Tibial nerve (tissue), 4 donors: ENCODE results near the gene TMEM167A. TPM values are rescaled to one million over a fixed set of nuclear protein-coding genes. Genes with fewer than 3 reads are reported as not detected.

Experiments used
- DNase-seq, 2 donors: peaks; one replicate each; pipeline ENCODE4 v3.0.0-alpha.2; 2019; ENCODE audit warnings: low spot score in 2 of 2
- H3K27ac ChIP-seq, 4 donors: fragments of 200-600 bp; sonication (generic) in 3 of 4; one replicate each; pipeline ENCODE4 v1.5.1; 2017 to 2019; ENCODE audit warnings: mild to moderate bottlenecking in 1 of 4
- H3K27me3 ChIP-seq, 2 donors: fragments of 200-600 bp; sonication (generic) in 1 of 2; one replicate each; pipeline versions ENCODE4 v1.5.1 to v1.6.0; 2017 to 2019
- H3K36me3 ChIP-seq, 3 donors: fragments of 200-600 bp; sonication (generic); one replicate each; pipeline ENCODE4 v1.5.1; 2018 to 2019
- H3K4me1 ChIP-seq, 4 donors: fragments of 200-600 bp; sonication (generic) in 3 of 4; one replicate each; pipeline ENCODE4 v1.5.1; 2017 to 2019
- H3K4me3 ChIP-seq, 4 donors: fragments of 200-600 bp; sonication (generic) in 3 of 4; one replicate each; pipeline ENCODE4 v1.5.1; 2017 to 2019; ENCODE audit warnings: mild to moderate bottlenecking in 1 of 4, moderate library complexity in 1 of 4
- H3K9me3 ChIP-seq, 4 donors: fragments of 200-600 bp; sonication (generic) in 3 of 4; one replicate each; pipeline ENCODE4 v1.5.1; 2017 to 2019
- EP300 ChIP-seq, 2 donors: sonication (generic); formaldehyde crosslinking; IDR thresholded peaks; one replicate each; pipeline ENCODE4 v1.6.1; 2017; ENCODE audit warnings: antibody characterized with exemption in 2 of 2, mild to moderate bottlenecking in 1 of 2
- POLR2A ChIP-seq, 2 donors: fragments of 450-650 bp; IDR thresholded peaks; one replicate each; pipeline ENCODE4 v1.6.1; 2017; ENCODE audit warnings: antibody characterized with exemption in 2 of 2, mild to moderate bottlenecking in 2 of 2, moderate library complexity in 2 of 2
- WGBS, 2 donors: methylation state at CpG; one replicate each; pipeline ENCODE4 v1.1.5; 2018; 5-methylcytosine and 5-hydroxymethylcytosine counted together
- total RNA-seq, 4 donors: library from RNA; depleted of rRNA; stranded (reverse); fragments of >200 nt; gene quantifications; one replicate each; pipeline ENCODE4 v1.1.0, GENCODE V29; 2016
- TF ChIP-seq, protein P1 (sequence below), 5 experiments: fragments of 200-600 bp in 3 of 5; fragments of 450-650 bp in 2 of 5; sonication (generic) in 3 of 5; IDR thresholded peaks; one replicate each; pipeline ENCODE4 v1.5.1; 2016 to 2019; ENCODE audit warnings: antibody characterized with exemption in 5 of 5, mild to moderate bottlenecking in 3 of 5, moderate library complexity in 2 of 5

TMEM167A gene
- total RNA-seq, 4 donors from 2014 or later: 27.8 to 44.6 (median 35.4) TPM

DNA sequence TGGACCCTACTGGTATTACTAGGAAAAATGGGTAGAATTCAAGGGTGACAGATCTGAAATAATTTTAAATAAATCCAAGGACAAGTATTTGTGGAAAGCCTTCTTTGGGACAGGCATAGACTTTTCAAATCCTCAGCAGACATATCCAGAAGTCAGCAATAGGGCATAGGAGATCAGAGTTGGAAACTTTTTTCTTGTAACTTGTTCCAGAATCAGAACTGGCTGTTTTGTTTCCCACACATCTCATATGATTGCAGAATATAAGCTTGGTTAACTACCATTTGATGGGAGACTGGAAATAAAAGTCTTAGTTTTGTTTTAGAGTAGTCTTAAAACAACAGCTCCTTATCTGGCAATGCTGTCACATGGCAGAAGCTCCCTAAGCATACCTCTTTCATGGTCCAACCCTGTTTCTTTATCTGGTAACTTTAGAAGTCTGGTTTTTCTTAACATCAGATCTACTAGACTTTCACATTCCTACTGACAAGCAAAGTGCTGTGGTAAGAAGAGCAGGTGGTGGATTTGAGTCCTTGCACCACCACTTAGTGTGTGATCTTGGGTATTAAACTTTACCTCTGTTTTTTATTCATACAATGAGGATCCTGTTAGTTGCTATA, 25.3 kb upstream of the TMEM167A start:
- H3K27ac ChIP-seq: no peak overlapping the region
- no peak for TF ChIP-seq POLR2A (IDR thresholded peaks at IDR 0.05)
- no peak for DNase-seq
- H3K4me3 ChIP-seq: no peak overlapping the region
- H3K27me3 ChIP-seq: no peaks in the 10 kb centered on the region
- H3K36me3 ChIP-seq: no peaks in the 10 kb centered on the region
- no peaks in the 10 kb centered on the region for H3K9me3 ChIP-seq
- peaks cover 0 to 5% (median 0%) of the 10 kb centered on the region in 4 donors for H3K4me1 ChIP-seq

DNA sequence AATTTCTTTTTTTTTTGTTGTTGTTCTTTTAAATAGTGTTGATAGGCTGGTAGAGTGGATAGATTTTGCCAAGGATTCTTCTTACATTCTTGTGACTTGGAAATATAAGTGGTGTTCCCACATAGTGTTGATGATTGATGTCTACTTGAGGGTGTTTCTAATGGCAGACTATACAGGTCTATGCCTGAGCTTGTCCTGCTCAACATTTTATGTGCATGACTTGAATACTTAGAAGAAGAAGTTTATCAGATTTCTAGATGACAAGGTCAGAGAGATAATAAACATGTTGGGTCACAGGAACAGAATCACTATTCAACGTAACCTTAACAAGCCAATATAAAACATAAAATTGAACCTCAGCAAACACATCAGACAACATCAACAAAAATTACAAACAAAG, 24.3 kb upstream of the TMEM167A start:
- H3K27me3 ChIP-seq: no peaks in the 10 kb centered on the region
- TF ChIP-seq POLR2A (IDR thresholded peaks at IDR 0.05) (no peak), EP300 (IDR thresholded peaks at IDR 0.05) (no peak)
- TF ChIP-seq, protein P1, sequence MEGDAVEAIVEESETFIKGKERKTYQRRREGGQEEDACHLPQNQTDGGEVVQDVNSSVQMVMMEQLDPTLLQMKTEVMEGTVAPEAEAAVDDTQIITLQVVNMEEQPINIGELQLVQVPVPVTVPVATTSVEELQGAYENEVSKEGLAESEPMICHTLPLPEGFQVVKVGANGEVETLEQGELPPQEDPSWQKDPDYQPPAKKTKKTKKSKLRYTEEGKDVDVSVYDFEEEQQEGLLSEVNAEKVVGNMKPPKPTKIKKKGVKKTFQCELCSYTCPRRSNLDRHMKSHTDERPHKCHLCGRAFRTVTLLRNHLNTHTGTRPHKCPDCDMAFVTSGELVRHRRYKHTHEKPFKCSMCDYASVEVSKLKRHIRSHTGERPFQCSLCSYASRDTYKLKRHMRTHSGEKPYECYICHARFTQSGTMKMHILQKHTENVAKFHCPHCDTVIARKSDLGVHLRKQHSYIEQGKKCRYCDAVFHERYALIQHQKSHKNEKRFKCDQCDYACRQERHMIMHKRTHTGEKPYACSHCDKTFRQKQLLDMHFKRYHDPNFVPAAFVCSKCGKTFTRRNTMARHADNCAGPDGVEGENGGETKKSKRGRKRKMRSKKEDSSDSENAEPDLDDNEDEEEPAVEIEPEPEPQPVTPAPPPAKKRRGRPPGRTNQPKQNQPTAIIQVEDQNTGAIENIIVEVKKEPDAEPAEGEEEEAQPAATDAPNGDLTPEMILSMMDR (IDR thresholded peaks at IDR 0.05): no peak
- no peak overlapping the region for H3K27ac ChIP-seq
- no peaks in the 10 kb centered on the region for H3K36me3 ChIP-seq
- DNase-seq: no peak
- H3K4me3 ChIP-seq: no peak overlapping the region
- no peaks in the 10 kb centered on the region for H3K9me3 ChIP-seq
- 93 to 96% methylated on average over 1 of the region's 1 CpG for WGBS, 2 donors
- peaks cover 0 to 5% (median 0%) of the 10 kb centered on the region in 4 donors for H3K4me1 ChIP-seq

DNA sequence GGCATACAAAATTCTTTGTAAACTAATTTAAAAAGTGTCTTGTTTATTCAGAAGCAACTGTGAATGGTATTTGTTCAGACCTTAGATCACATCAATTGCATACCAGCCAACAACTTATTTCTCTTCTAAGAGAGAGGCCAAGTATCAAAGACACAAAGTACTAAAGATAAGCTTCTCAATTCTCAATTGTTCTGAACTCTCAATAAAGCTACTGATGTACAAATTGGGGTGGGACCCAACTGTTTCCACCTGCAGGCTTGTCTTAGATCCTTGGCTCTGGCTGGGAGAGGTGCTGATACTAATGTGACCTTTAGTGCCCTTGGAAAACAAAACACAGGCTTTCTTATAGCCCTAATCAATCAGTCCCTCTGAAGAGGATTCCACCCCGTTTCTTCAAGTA, 22.3 kb upstream of the TMEM167A start:
- Histone ChIP-seq H3K27ac (no peak overlapping the region), H3K27me3 (no peaks in the 10 kb centered on the region), H3K4me3 (no peak overlapping the region), H3K9me3 (peaks cover 0 to under 1% (median 0%) of the 10 kb centered on the region in 4 donors), H3K36me3 (no peaks in the 10 kb centered on the region), H3K4me1 (peaks cover 0 to 5% (median 0%) of the 10 kb centered on the region in 4 donors)
- 44 to 65% methylated on average over 1 of the region's 1 CpG for WGBS, 2 donors
- DNase-seq: no peak
- no peak for TF ChIP-seq POLR2A (IDR thresholded peaks at IDR 0.05)
- TF ChIP-seq, protein P1 (IDR thresholded peaks at IDR 0.05): no peak
- TF ChIP-seq EP300 (IDR thresholded peaks at IDR 0.05): no peak

DNA sequence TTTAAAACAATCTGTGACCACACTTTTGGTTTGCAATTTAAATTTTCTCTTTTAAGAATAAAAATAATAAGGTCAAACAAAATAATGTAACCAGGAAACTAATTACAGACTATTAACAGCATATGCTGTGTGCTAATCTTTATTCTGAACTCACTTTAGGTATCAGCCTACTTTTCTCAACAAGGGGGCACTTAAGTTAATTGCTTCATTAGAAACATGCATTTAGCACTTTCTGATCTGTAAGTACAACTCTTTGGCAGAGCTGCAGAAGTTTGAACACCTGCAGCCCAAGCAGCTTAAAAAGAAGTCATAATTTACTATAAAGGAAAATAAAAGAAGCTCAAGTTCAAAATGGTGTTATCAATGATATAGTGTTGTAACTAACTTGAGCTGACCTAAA, 21.8 kb upstream of the TMEM167A start:
- Histone ChIP-seq H3K4me1 (peaks cover 0 to 5% (median 0%) of the 10 kb centered on the region in 4 donors), H3K27ac (no peak overlapping the region), H3K9me3 (peaks cover 0 to 5% (median under 1%) of the 10 kb centered on the region in 4 donors), H3K36me3 (no peaks in the 10 kb centered on the region), H3K4me3 (no peak overlapping the region), H3K27me3 (no peaks in the 10 kb centered on the region)
- TF ChIP-seq EP300 (IDR thresholded peaks at IDR 0.05) (no peak), POLR2A (IDR thresholded peaks at IDR 0.05) (no peak)
- TF ChIP-seq, protein P1 (IDR thresholded peaks at IDR 0.05): no peak
- no peak for DNase-seq

DNA sequence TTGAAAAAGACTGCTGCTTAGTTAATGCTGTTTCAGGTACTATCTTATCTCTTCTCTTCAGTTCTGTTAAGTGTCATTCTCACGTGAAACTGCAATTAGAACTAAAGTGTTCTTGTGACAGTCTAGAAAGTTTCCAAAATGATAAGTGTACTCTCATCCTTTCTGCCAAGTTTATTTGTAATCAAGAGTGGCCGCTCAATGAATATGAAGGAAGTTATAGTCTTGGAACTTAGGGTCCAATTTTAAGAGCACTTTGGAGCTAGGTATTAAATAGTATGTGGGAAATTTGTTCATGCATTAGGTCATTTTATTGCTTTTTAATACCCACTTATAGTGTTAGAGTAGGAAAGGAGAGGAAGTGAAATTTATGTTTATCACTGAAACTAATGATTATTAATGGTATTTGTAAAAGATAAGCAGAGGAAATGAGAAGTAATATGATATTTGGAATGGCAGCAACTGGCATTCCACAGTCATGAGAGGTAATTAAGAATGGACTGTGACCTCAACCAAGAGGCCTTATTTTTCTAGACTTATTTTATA, 20.6 kb upstream of the TMEM167A start:
- no peaks in the 10 kb centered on the region for H3K36me3 ChIP-seq
- H3K4me3 ChIP-seq: no peak overlapping the region
- peaks cover 0 to 5% (median 0%) of the 10 kb centered on the region in 4 donors for H3K4me1 ChIP-seq
- peaks cover 0 to 17% (median 4%) of the 10 kb centered on the region in 4 donors for H3K9me3 ChIP-seq
- H3K27ac ChIP-seq: no peak overlapping the region
- WGBS, 2 donors: 88 to 89% methylated on average over 2 of the region's 2 CpGs
- no peak for DNase-seq
- TF ChIP-seq POLR2A (IDR thresholded peaks at IDR 0.05): no peak
- no peak for TF ChIP-seq EP300 (IDR thresholded peaks at IDR 0.05)
- TF ChIP-seq, protein P1 (IDR thresholded peaks at IDR 0.05): no peak
- no peaks in the 10 kb centered on the region for H3K27me3 ChIP-seq
